ENCODE measurements around the gene TEX264. TPM values are rescaled to one million over a fixed set of nuclear protein-coding genes. Genes with fewer than 3 reads are reported as not detected.

TEX264 gene
- total and polyA plus RNA-seq, 3 donors from 2014 or later, result 241 to 252 (median 251) TPM

DNA sequence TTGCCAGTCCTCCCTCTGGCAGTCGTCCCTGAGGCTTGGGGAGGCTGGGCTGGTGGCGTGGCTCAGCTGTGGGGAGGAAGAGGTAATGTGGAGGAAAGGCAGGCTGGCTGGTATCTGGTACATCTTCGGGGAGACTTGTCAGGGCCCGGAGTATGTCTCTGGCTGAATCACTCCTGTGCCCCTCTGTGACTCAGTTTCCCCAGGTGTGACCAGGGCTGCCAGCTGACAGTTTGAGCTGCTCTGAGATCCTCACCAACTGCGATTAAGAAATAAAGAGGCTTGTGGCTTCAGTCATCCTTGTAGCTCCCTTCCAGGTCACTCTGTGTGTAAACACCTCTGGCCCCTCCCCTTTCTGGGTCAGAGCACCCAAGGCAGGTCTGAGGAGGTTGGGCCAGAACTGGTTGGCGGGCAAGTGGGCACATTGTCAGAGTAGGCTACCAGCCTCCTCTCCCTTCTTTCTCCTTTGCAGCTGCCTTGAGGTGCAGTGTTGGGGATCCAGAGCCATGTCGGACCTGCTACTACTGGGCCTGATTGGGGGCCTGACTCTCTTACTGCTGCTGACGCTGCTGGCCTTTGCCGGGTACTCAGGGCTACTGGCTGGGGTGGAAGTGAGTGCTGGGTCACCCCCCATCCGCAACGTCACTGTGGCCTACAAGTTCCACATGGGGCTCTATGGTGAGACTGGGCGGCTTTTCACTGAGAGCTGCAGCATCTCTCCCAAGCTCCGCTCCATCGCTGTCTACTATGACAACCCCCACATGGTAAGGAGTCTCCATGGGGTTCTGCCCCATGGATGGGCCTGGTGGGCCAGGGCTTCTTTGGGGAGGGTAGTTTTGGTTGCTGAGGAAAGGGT lies 3.0 kb downstream of the TEX264 start:
- no peak for DNase-seq

DNA sequence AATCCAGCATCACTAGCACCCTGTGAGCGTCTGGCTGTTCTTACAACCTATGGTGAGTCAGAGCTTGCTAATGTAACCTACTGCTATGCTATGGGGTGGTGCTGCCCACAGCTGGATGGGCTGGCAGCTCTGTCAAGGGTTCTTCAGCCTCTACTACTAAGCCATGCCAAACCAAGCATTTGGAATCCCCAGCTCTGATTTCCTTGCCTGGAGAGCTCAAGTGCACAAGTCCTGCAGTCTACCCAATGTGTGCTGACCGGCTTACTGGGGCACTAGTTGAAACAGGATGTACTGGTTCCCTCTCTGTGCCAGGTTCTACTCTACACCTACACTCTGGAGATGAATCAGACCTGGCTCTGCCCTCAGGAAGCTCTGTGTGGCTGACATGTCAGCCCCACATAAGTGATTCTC lies 4.2 kb downstream of the TEX264 start:
- TF ChIP-seq, protein P1, sequence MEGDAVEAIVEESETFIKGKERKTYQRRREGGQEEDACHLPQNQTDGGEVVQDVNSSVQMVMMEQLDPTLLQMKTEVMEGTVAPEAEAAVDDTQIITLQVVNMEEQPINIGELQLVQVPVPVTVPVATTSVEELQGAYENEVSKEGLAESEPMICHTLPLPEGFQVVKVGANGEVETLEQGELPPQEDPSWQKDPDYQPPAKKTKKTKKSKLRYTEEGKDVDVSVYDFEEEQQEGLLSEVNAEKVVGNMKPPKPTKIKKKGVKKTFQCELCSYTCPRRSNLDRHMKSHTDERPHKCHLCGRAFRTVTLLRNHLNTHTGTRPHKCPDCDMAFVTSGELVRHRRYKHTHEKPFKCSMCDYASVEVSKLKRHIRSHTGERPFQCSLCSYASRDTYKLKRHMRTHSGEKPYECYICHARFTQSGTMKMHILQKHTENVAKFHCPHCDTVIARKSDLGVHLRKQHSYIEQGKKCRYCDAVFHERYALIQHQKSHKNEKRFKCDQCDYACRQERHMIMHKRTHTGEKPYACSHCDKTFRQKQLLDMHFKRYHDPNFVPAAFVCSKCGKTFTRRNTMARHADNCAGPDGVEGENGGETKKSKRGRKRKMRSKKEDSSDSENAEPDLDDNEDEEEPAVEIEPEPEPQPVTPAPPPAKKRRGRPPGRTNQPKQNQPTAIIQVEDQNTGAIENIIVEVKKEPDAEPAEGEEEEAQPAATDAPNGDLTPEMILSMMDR (IDR thresholded peaks at IDR 0.05), result no peak
- TF ChIP-seq POLR2A (IDR thresholded peaks at IDR 0.05), result no peak
- intact Hi-C loops (cut with DNase I; ENCODE audit: low total_unique reads), result no loop called here
- no peak for DNase-seq
- Histone ChIP-seq H3K9me3 (no peaks in the 10 kb centered on the region), H3K36me3 (ENCODE audit: low read depth, missing control alignments) (no peaks in the 10 kb centered on the region), H3K4me1 (peaks cover 20% of the 10 kb centered on the region), H3K27ac (no peak overlapping the region), H3K4me3 (no peak overlapping the region), H3K27me3 (no peaks in the 10 kb centered on the region)
- 83 to 88% methylated on average over 1 to 2 of the region's 2 CpGs for WGBS, 2 donors

More for the DNA sequence above, 3.0 kb downstream of the TEX264 start:
- H3K4me1 ChIP-seq, result peaks cover 20% of the 10 kb centered on the region
- TF ChIP-seq, protein P1 (IDR thresholded peaks at IDR 0.05), result no peak
- TF ChIP-seq POLR2A (IDR thresholded peaks at IDR 0.05), result no peak
- no peaks in the 10 kb centered on the region for H3K9me3 ChIP-seq
- H3K27ac ChIP-seq, result no peak overlapping the region
- H3K4me3 ChIP-seq, result no peak overlapping the region
- 89 to 95% methylated on average over 10 to 14 of the region's 14 CpGs for WGBS, 2 donors
- H3K36me3 ChIP-seq (ENCODE audit: low read depth, missing control alignments), result no peaks in the 10 kb centered on the region
- intact Hi-C loops (cut with DNase I; ENCODE audit: low total_unique reads), result loop anchor here (5.0 kb wide), 1 partner anchor 172 kb away; the partner anchor contains the start of gene DCAF1
- no peaks in the 10 kb centered on the region for H3K27me3 ChIP-seq

DNA sequence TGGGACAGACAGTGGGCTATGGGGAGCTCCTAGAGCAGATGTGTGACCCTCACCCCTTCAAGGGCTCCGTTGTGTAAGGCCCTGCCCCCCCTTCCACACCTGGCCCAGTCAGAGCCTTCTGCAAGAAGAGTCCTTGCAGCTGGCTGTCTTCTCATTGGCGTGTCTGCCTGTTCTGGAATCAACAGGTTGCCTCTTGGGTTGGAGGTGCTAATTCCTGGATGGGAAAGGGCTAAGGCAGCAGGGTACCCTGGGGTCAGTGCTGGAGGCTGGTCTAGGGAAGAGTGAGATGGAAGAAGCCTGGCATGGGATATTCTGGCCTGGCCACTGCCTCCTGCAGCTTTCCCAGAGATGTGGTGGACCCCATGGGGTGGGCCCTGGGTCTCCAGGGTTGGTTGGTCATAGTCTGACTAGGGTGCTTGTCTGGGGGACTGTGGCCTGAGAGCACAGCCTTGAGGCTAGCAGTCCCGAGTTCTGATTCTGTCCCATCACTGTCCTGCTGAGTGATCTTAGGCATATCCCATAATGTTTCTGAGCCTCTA lies 5.1 kb downstream of the TEX264 start:
- no peaks in the 10 kb centered on the region for H3K36me3 ChIP-seq (ENCODE audit: low read depth, missing control alignments)

DNA sequence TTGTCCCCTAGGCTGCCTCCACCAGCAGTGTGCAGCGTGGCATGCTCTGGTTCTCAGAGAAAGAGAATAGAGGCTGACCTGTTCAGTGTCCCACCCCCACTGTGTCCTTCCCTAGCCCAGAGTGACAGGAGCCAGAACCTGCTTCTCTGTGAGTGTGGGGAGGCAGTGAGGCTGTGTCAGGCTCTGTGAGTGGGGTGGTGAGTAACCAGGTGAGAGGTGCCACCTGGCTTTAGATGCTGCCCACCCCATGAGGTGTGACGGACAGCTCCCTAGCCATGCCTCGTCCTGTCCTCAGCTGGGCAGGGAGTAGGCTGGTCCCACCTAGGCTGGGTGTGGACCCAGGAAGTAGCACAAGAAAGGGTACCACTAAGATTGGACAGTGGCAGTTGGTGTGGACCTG lies 6.3 kb downstream of the TEX264 start:
- H3K4me1 ChIP-seq, result peaks cover 36% of the 10 kb centered on the region
- intact Hi-C loops (cut with DNase I; ENCODE audit: low total_unique reads), result no loop called here
- 89 to 90% methylated on average over 3 of the region's 3 CpGs for WGBS, 2 donors
- TF ChIP-seq, protein P1 (IDR thresholded peaks at IDR 0.05), result no peak
- TF ChIP-seq POLR2A (IDR thresholded peaks at IDR 0.05), result no peak
- no peaks in the 10 kb centered on the region for H3K36me3 ChIP-seq (ENCODE audit: low read depth, missing control alignments)
- no peak for DNase-seq
- H3K27ac ChIP-seq, result no peak overlapping the region
- no peak overlapping the region for H3K4me3 ChIP-seq
- no peaks in the 10 kb centered on the region for H3K27me3 ChIP-seq
- H3K9me3 ChIP-seq, result no peaks in the 10 kb centered on the region

More for the DNA sequence above, 5.1 kb downstream of the TEX264 start:
- no peak overlapping the region for H3K4me3 ChIP-seq
- peaks cover 29% of the 10 kb centered on the region for H3K4me1 ChIP-seq
- intact Hi-C loops (cut with DNase I; ENCODE audit: low total_unique reads), result no loop called here
- no peak for TF ChIP-seq POLR2A (IDR thresholded peaks at IDR 0.05)
- TF ChIP-seq, protein P1 (IDR thresholded peaks at IDR 0.05), result no peak
- WGBS, 2 donors, result 94 to 100% methylated on average over 3 of the region's 3 CpGs
- no peak for DNase-seq
- H3K9me3 ChIP-seq, result no peaks in the 10 kb centered on the region
- no peak overlapping the region for H3K27ac ChIP-seq
- H3K27me3 ChIP-seq, result no peaks in the 10 kb centered on the region
